Lower leg skin (tissue), 3 donors: ENCODE results near the gene PCDH15.

Experiments used
- CTCF ChIP-seq, 3 donors: fragments of 450-650 bp; IDR thresholded peaks; one replicate each; pipeline ENCODE4 v1.5.1; 2016; ENCODE audit warnings: antibody characterized with exemption in 3 of 3, mild to moderate bottlenecking in 3 of 3, moderate library complexity in 2 of 3
- POLR2A ChIP-seq, 2 donors: fragments of 450-650 bp; IDR thresholded peaks; one replicate each; pipeline ENCODE4 v1.6.1; 2016 to 2017; ENCODE audit warnings: antibody characterized with exemption in 2 of 2, mild to moderate bottlenecking in 1 of 2, moderate library complexity in 1 of 2

GRCh38 chr10:53840653-53841052 is 960.4 kb downstream of the PCDH15 start:
- TF ChIP-seq CTCF (IDR thresholded peaks at IDR 0.05) (no peak), POLR2A (IDR thresholded peaks at IDR 0.05) (no peak)
